ENCODE results near the gene SLC17A9. TPM values are rescaled to one million over a fixed set of nuclear protein-coding genes. Genes with fewer than 3 reads are reported as not detected.

The SLC17A9 gene
- total RNA-seq, 1 experiment from 2014 or later, result 37.6 TPM

DNA sequence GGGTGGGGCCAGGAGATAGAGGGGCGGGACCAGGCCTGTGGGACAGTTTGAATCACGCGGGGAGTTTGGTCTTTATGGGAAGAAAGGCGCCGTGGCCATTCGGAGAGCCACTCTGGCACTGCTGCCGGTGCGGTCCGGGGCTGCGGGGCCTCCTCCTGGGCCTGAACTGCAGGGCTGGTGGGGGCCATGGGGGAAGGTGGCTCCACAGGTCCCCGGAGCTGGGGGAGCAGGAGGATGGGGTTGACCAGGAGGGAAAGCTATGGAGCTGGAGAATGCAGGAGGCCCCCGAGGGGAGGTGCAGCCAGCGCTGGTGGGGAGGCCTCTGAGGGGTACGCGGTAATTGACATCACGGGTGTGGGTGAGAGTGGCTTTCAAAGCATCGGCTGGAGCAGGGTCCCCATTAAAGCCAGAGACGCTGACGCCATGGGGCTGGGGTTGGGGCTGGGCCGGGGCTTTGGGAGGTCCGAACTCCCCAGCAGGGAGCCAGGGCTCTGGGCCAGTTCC lies 56.1 kb downstream of the SLC17A9 start:
- H3K9me2 ChIP-seq (ENCODE audit: insufficient read depth), result no peaks in the 10 kb centered on the region; the same call in 1 of the 2 replicates
- intact Hi-C loops (cut with micrococcal nuclease), result loop anchor here (1.0 to 2.0 kb wide), 4 partner anchors 36 to 186 kb away; no protein-coding TSS in a partner anchor
- no TSS peak for BruUV-seq (replicated peaks)
- DNase-seq (ENCODE audit: low read depth, low spot score) (no peak), ATAC-seq (peak; percentile 33)
- H3K4me3 ChIP-seq (replicated peaks in 1 of 2; ENCODE audit: low read depth in 1 of 2, low read length in 2 of 2), result no peak overlapping the region
- H4K20me1 ChIP-seq (ENCODE audit: insufficient read depth), result no peaks in the 10 kb centered on the region
- ChIA-PET CTCF (interaction anchor here (0.8 to 1.8 kb wide), 8 partner anchors 10 to 186 kb away, joined by 3 to 27 read pairs (median 4); no protein-coding TSS in a partner anchor), POLR2A (interaction anchor here (0.9 to 1.4 kb wide), 2 partner anchors 36 to 133 kb away, joined by 4 to 5 read pairs; no protein-coding TSS in a partner anchor), RAD21 (ENCODE audit: low non-redundant PET in 1 of 2, low total read pairs in 2 of 2, uncharacterized antibody in 2 of 2, unreplicated experiment in 2 of 2) (interaction anchor here (1.1 to 1.6 kb wide), 3 partner anchors 36 to 38 kb away, joined by 3 to 13 read pairs (median 10); no protein-coding TSS in a partner anchor)
- no peaks in the 10 kb centered on the region for H3K36me3 ChIP-seq (ENCODE audit: control insufficient read depth in 1 of 2, insufficient read depth in 2 of 2, low read length in 2 of 2)
- no peaks in the 10 kb centered on the region for H3K27me3 ChIP-seq (ENCODE audit: insufficient read depth, low read length)
- H2AFZ ChIP-seq (ENCODE audit: low read depth, low read length, poor library complexity, severe bottlenecking), result peak overlapping the region; percentile 58
- H3K9me3 ChIP-seq (ENCODE audit: control insufficient read depth in 1 of 2, insufficient read depth in 1 of 2, low read depth in 1 of 2, low read length in 2 of 2), result no peaks in the 10 kb centered on the region
- H3K27ac ChIP-seq (ENCODE audit: low read depth, low read length), result no peak overlapping the region
- peak overlapping the region; percentile 59 for H3K4me2 ChIP-seq (ENCODE audit: low read length)
- no peak for TF ChIP-seq EZH2phosphoT487 (IDR thresholded peaks at IDR 0.05; ENCODE audit: borderline replicate concordance)
- TF ChIP-seq EZH2 (IDR thresholded peaks at IDR 0.05), result no peak
- no peak for TF ChIP-seq RAD21 (IDR thresholded peaks at IDR 0.05; ENCODE audit: low read depth)
- no peak for TF ChIP-seq ZFX (IDR thresholded peaks at IDR 0.05)
- H3K79me2 ChIP-seq (ENCODE audit: insufficient read depth, low read length), result no peaks in the 10 kb centered on the region
- H3K4me1 ChIP-seq (ENCODE audit: control insufficient read depth in 1 of 2, insufficient read depth in 2 of 2, low read length in 2 of 2), result peaks cover 0 to 9% of the 10 kb centered on the region in 2 experiments; a peak in 1 of 4 replicates
- H3K9ac ChIP-seq (ENCODE audit: low read length), result no peak overlapping the region

- H4K20me1 ChIP-seq (ENCODE audit: insufficient read depth), result no peaks in the 10 kb centered on the region
- peak overlapping the region; percentile 58 for H2AFZ ChIP-seq (ENCODE audit: low read depth, low read length, poor library complexity, severe bottlenecking)
- H3K9me2 ChIP-seq (ENCODE audit: insufficient read depth), result no peaks in the 10 kb centered on the region
- CTCF ChIA-PET, result interaction anchor here (0.6 to 1.8 kb wide), 9 partner anchors 10 to 187 kb away, joined by 3 to 27 read pairs (median 4); no protein-coding TSS in a partner anchor
- DNase-seq (ENCODE audit: low read depth, low spot score), result peak; percentile 33
- BruUV-seq (replicated peaks), result no TSS peak
- no peaks in the 10 kb centered on the region for H3K36me3 ChIP-seq (ENCODE audit: control insufficient read depth in 1 of 2, insufficient read depth in 2 of 2, low read length in 2 of 2)
- no peak overlapping the region for H3K27ac ChIP-seq (ENCODE audit: low read depth, low read length)
- no peak overlapping the region for H3K9ac ChIP-seq (ENCODE audit: low read length)
- H3K4me1 ChIP-seq (ENCODE audit: control insufficient read depth in 1 of 2, insufficient read depth in 2 of 2, low read length in 2 of 2), result peaks cover 0 to 9% of the 10 kb centered on the region in 2 experiments; a peak in 1 of 4 replicates
- RAD21 ChIA-PET (ENCODE audit: low non-redundant PET in 1 of 2, low total read pairs in 2 of 2, uncharacterized antibody in 2 of 2, unreplicated experiment in 2 of 2), result interaction anchor here (0.5 to 1.6 kb wide), 6 partner anchors 22 to 231 kb away, joined by 3 to 13 read pairs (median 6); no protein-coding TSS in a partner anchor
- H3K4me3 ChIP-seq (replicated peaks in 1 of 2; ENCODE audit: low read depth in 1 of 2, low read length in 2 of 2), result no peak overlapping the region
- no peaks in the 10 kb centered on the region for H3K9me3 ChIP-seq (ENCODE audit: control insufficient read depth in 1 of 2, insufficient read depth in 1 of 2, low read depth in 1 of 2, low read length in 2 of 2)
- TF ChIP-seq, protein P1, sequence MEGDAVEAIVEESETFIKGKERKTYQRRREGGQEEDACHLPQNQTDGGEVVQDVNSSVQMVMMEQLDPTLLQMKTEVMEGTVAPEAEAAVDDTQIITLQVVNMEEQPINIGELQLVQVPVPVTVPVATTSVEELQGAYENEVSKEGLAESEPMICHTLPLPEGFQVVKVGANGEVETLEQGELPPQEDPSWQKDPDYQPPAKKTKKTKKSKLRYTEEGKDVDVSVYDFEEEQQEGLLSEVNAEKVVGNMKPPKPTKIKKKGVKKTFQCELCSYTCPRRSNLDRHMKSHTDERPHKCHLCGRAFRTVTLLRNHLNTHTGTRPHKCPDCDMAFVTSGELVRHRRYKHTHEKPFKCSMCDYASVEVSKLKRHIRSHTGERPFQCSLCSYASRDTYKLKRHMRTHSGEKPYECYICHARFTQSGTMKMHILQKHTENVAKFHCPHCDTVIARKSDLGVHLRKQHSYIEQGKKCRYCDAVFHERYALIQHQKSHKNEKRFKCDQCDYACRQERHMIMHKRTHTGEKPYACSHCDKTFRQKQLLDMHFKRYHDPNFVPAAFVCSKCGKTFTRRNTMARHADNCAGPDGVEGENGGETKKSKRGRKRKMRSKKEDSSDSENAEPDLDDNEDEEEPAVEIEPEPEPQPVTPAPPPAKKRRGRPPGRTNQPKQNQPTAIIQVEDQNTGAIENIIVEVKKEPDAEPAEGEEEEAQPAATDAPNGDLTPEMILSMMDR (IDR thresholded peaks at IDR 0.05 in 2 of 3, conservative IDR thresholded peaks at IDR 0.05 in 1 of 3; ENCODE audit: borderline replicate concordance in 1 of 3, insufficient read depth in 1 of 3, low read depth in 2 of 3, low read length in 2 of 3), result peak; percentile 88 to 96 (median 92)
- TF ChIP-seq SP1 (IDR thresholded peaks at IDR 0.05; ENCODE audit: low read depth) (no peak), RAD21 (IDR thresholded peaks at IDR 0.05; ENCODE audit: low read depth) (peak; percentile 97)
- H3K27me3 ChIP-seq (ENCODE audit: insufficient read depth, low read length), result no peaks in the 10 kb centered on the region
- intact Hi-C loops (cut with micrococcal nuclease), result loop anchor here (1.0 to 2.0 kb wide), 4 partner anchors 37 to 187 kb away; no protein-coding TSS in a partner anchor
- no peaks in the 10 kb centered on the region for H3K79me2 ChIP-seq (ENCODE audit: insufficient read depth, low read length)
- peak; percentile 98 for ATAC-seq
- H3K4me2 ChIP-seq (ENCODE audit: low read length), result peak overlapping the region; percentile 59
- POLR2A ChIA-PET, result interaction anchor here (0.9 to 1.4 kb wide), 2 partner anchors 37 to 134 kb away, joined by 4 to 5 read pairs; no protein-coding TSS in a partner anchor
Observed at GRCh38 chr20:63009045-63009961, 56.8 kb downstream of the SLC17A9 start.
